GM18526 (cell line): ENCODE measurements around the gene SNAP25.

Experiments used
- POLR2A ChIP-seq: IDR thresholded peaks from 3 replicates; pipeline ENCODE4 v1.6.1; 2011; ENCODE audit not compliant: insufficient read length; ENCODE audit errors: extremely low read depth

SNAP25 gene

GRCh38 chr20:10304471-10305046 lies 85.9 kb downstream of the SNAP25 start:
- TF ChIP-seq POLR2A = no peak

- no peak for TF ChIP-seq POLR2A
Measured at GRCh38 chr20:10306440-10307358, 88.1 kb downstream of the SNAP25 start.

GRCh38 chr20:10307359-10307735 lies 88.7 kb downstream of the SNAP25 start:
- no peak for TF ChIP-seq POLR2A

- no peak for TF ChIP-seq POLR2A
Measured at GRCh38 chr20:10308652-10309051, 90.0 kb downstream of the SNAP25 start.

GRCh38 chr20:10309326-10309725 lies 90.7 kb downstream of the SNAP25 start:
- TF ChIP-seq POLR2A = no peak

- TF ChIP-seq POLR2A = no peak
Measured at GRCh38 chr20:10312111-10312510, 93.5 kb downstream of the SNAP25 start.

GRCh38 chr20:10313215-10313614 lies 94.6 kb downstream of the SNAP25 start:
- TF ChIP-seq POLR2A = no peak

- no peak for TF ChIP-seq POLR2A
Measured at GRCh38 chr20:10313701-10314100, 95.1 kb downstream of the SNAP25 start.

GRCh38 chr20:10314198-10314597 lies 95.6 kb downstream of the SNAP25 start:
- no peak for TF ChIP-seq POLR2A

- no peak for TF ChIP-seq POLR2A
Measured at GRCh38 chr20:10315138-10315537, 96.5 kb downstream of the SNAP25 start.

GRCh38 chr20:10316582-10316981 lies 98.0 kb downstream of the SNAP25 start:
- no peak for TF ChIP-seq POLR2A

- no peak for TF ChIP-seq POLR2A
Measured at GRCh38 chr20:10318291-10319024, 99.8 kb downstream of the SNAP25 start.

- TF ChIP-seq POLR2A = no peak
Measured at GRCh38 chr20:10319855-10320254, 101.2 kb downstream of the SNAP25 start.

GRCh38 chr20:10321138-10321717 lies 102.6 kb downstream of the SNAP25 start:
- no peak for TF ChIP-seq POLR2A
